Measurements from ENCODE around the gene NTPCR. TPM values are rescaled to one million over a fixed set of nuclear protein-coding genes. Genes with fewer than 3 reads are reported as not detected.
"Not testable (repeated sequence)": the region's sequence is repeated elsewhere in the genome, so short reads cannot be mapped to it uniquely, and the experiment has no call there.

The NTPCR gene
- total RNA-seq, 2 experiments from 2014 or later = 27.2 to 31.1 TPM

- DNase-seq = no peak
- Mint-ChIP-seq H3K4me3 (no peak overlapping the region), H3K9me3 (no peaks in the 10 kb centered on the region), H3K4me1 (no peaks in the 10 kb centered on the region), H3K27me3 (no peaks in the 10 kb centered on the region), H3K27ac (no peak overlapping the region), H3K36me3 (ENCODE audit: low read depth) (peaks cover 7% of the 10 kb centered on the region)
- CTCF ChIA-PET = no interaction called here
- POLR2A ChIA-PET = no interaction called here
Measured at GRCh38 chr1:232987046-232987773, 36.8 kb downstream of the NTPCR start.

- H3K27ac Mint-ChIP-seq = no peak overlapping the region
- POLR2A ChIA-PET = no interaction called here
Measured at GRCh38 chr1:232987774-232988140, 37.3 kb downstream of the NTPCR start.

GRCh38 chr1:232988572-232989040 is 38.2 kb downstream of the NTPCR start:
- Mint-ChIP-seq H3K4me3 (no peak overlapping the region), H3K4me1 (no peaks in the 10 kb centered on the region), H3K27me3 (no peaks in the 10 kb centered on the region), H3K36me3 (ENCODE audit: low read depth) (peaks cover 20% of the 10 kb centered on the region), H3K27ac (no peak overlapping the region), H3K9me3 (peaks cover 6% of the 10 kb centered on the region)
- DNase-seq = no peak
- ChIA-PET CTCF (no interaction called here), POLR2A (no interaction called here)

More at GRCh38 chr1:232987774-232988140, 37.3 kb downstream of the NTPCR start:
- Mint-ChIP-seq H3K27me3 (no peaks in the 10 kb centered on the region), H3K4me3 (no peak overlapping the region), H3K36me3 (ENCODE audit: low read depth) (peaks cover 13% of the 10 kb centered on the region), H3K9me3 (peaks cover under 1% of the 10 kb centered on the region), H3K4me1 (no peaks in the 10 kb centered on the region)
- CTCF ChIA-PET = no interaction called here
- no peak for DNase-seq

GRCh38 chr1:232990176-232991128 is 40.0 kb downstream of the NTPCR start:
- ChIA-PET POLR2A (no interaction called here), CTCF (no interaction called here)
- H3K36me3 Mint-ChIP-seq (ENCODE audit: low read depth) = peaks cover 36% of the 10 kb centered on the region
- no peaks in the 10 kb centered on the region for H3K4me1 Mint-ChIP-seq
- no peak for DNase-seq
- H3K27ac Mint-ChIP-seq = no peak overlapping the region
- peaks cover 14% of the 10 kb centered on the region for H3K9me3 Mint-ChIP-seq
- no peaks in the 10 kb centered on the region for H3K27me3 Mint-ChIP-seq
- no peak overlapping the region for H3K4me3 Mint-ChIP-seq

- ChIA-PET CTCF (no interaction called here), POLR2A (no interaction called here)
- H3K36me3 Mint-ChIP-seq (ENCODE audit: low read depth) = peaks cover 36% of the 10 kb centered on the region
- H3K27ac Mint-ChIP-seq = no peak overlapping the region
- peaks cover 14% of the 10 kb centered on the region for H3K9me3 Mint-ChIP-seq
- H3K4me1 Mint-ChIP-seq = no peaks in the 10 kb centered on the region
- DNase-seq = no peak
- no peak overlapping the region for H3K4me3 Mint-ChIP-seq
- H3K27me3 Mint-ChIP-seq = no peaks in the 10 kb centered on the region
Measured at GRCh38 chr1:232991238-232991637, 40.8 kb downstream of the NTPCR start.

GRCh38 chr1:232992227-232992626 is 41.8 kb downstream of the NTPCR start:
- H3K4me1 Mint-ChIP-seq = no peaks in the 10 kb centered on the region
- H3K27me3 Mint-ChIP-seq = no peaks in the 10 kb centered on the region
- CTCF ChIA-PET = no interaction called here
- H3K27ac Mint-ChIP-seq = no peak overlapping the region
- no peak overlapping the region for H3K4me3 Mint-ChIP-seq
- H3K9me3 Mint-ChIP-seq = peaks cover 14% of the 10 kb centered on the region
- POLR2A ChIA-PET = no interaction called here
- peaks cover 44% of the 10 kb centered on the region for H3K36me3 Mint-ChIP-seq (ENCODE audit: low read depth)
- no peak for DNase-seq

- H3K4me3 Mint-ChIP-seq = no peak overlapping the region
- H3K27me3 Mint-ChIP-seq = no peaks in the 10 kb centered on the region
- no peak overlapping the region for H3K27ac Mint-ChIP-seq
- DNase-seq = no peak
- ChIA-PET POLR2A (no interaction called here), CTCF (no interaction called here)
- H3K9me3 Mint-ChIP-seq = peaks cover 14% of the 10 kb centered on the region
- no peaks in the 10 kb centered on the region for H3K4me1 Mint-ChIP-seq
- H3K36me3 Mint-ChIP-seq (ENCODE audit: low read depth) = peaks cover 55% of the 10 kb centered on the region
Measured at GRCh38 chr1:232993555-232993954, 43.1 kb downstream of the NTPCR start.

- peaks cover 14% of the 10 kb centered on the region for H3K9me3 Mint-ChIP-seq
- H3K4me1 Mint-ChIP-seq = no peaks in the 10 kb centered on the region
- no peaks in the 10 kb centered on the region for H3K27me3 Mint-ChIP-seq
- CTCF ChIA-PET = no interaction called here
- peaks cover 68% of the 10 kb centered on the region for H3K36me3 Mint-ChIP-seq (ENCODE audit: low read depth)
- POLR2A ChIA-PET = no interaction called here
- DNase-seq = no peak
- H3K27ac Mint-ChIP-seq = no peak overlapping the region
- no peak overlapping the region for H3K4me3 Mint-ChIP-seq
Measured at GRCh38 chr1:232995189-232995588, 44.8 kb downstream of the NTPCR start.

- peaks cover 14% of the 10 kb centered on the region for H3K9me3 Mint-ChIP-seq
- H3K4me3 Mint-ChIP-seq = no peak overlapping the region
- H3K27me3 Mint-ChIP-seq = no peaks in the 10 kb centered on the region
- ChIA-PET CTCF (no interaction called here), POLR2A (no interaction called here)
- peaks cover 72% of the 10 kb centered on the region for H3K36me3 Mint-ChIP-seq (ENCODE audit: low read depth)
- no peak overlapping the region for H3K27ac Mint-ChIP-seq
- DNase-seq = no peak
- H3K4me1 Mint-ChIP-seq = no peaks in the 10 kb centered on the region
Measured at GRCh38 chr1:232996143-232996542, 45.7 kb downstream of the NTPCR start.

GRCh38 chr1:232998138-232998537 is 47.7 kb downstream of the NTPCR start:
- no peak overlapping the region for H3K27ac Mint-ChIP-seq
- H3K27me3 Mint-ChIP-seq = no peaks in the 10 kb centered on the region
- DNase-seq = no peak
- H3K9me3 Mint-ChIP-seq = peaks cover 13% of the 10 kb centered on the region
- ChIA-PET CTCF (no interaction called here), POLR2A (no interaction called here)
- H3K4me1 Mint-ChIP-seq = no peaks in the 10 kb centered on the region
- no peak overlapping the region for H3K4me3 Mint-ChIP-seq
- H3K36me3 Mint-ChIP-seq (ENCODE audit: low read depth) = peaks cover 58% of the 10 kb centered on the region

GRCh38 chr1:232998646-232999045 is 48.2 kb downstream of the NTPCR start:
- POLR2A ChIA-PET = no interaction called here
- CTCF ChIA-PET = no interaction called here
- Mint-ChIP-seq H3K27me3 (no peaks in the 10 kb centered on the region), H3K9me3 (peaks cover 11% of the 10 kb centered on the region), H3K36me3 (ENCODE audit: low read depth) (peaks cover 55% of the 10 kb centered on the region), H3K4me1 (no peaks in the 10 kb centered on the region), H3K27ac (no peak overlapping the region), H3K4me3 (no peak overlapping the region)
- no peak for DNase-seq

- no peaks in the 10 kb centered on the region for H3K4me1 Mint-ChIP-seq
- DNase-seq = no peak
- H3K27ac Mint-ChIP-seq = no peak overlapping the region
- peaks cover 4% of the 10 kb centered on the region for H3K9me3 Mint-ChIP-seq
- CTCF ChIA-PET = no interaction called here
- no peaks in the 10 kb centered on the region for H3K27me3 Mint-ChIP-seq
- POLR2A ChIA-PET = no interaction called here
- no peak overlapping the region for H3K4me3 Mint-ChIP-seq
- peaks cover 40% of the 10 kb centered on the region for H3K36me3 Mint-ChIP-seq (ENCODE audit: low read depth)
Measured at GRCh38 chr1:232999956-233000625, 49.7 kb downstream of the NTPCR start.

GRCh38 chr1:233003638-233004037 is 53.2 kb downstream of the NTPCR start:
- H3K27ac Mint-ChIP-seq, POLR2A ChIA-PET, DNase-seq, CTCF ChIA-PET, H3K9me3 Mint-ChIP-seq, H3K4me3 Mint-ChIP-seq, H3K27me3 Mint-ChIP-seq, H3K4me1 Mint-ChIP-seq: not testable (repeated sequence)
- H3K36me3 Mint-ChIP-seq (ENCODE audit: low read depth) = peaks cover 20% of the 10 kb centered on the region

All from activated CD4-positive, alpha-beta memory T cell treated with anti-CD3 and anti-CD28 coated beads, Interleukin-2, amount 10 ng/mL, durations not matched to agents 7 days and 5 days (primary cell).